GM18526 (cell line): ENCODE results near the gene UGT3A2.

Source experiments
- POLR2A ChIP-seq: IDR thresholded peaks from 3 replicates; pipeline ENCODE4 v1.6.1; 2011; ENCODE audit not compliant: insufficient read length; ENCODE audit errors: extremely low read depth

The UGT3A2 gene, protein sequence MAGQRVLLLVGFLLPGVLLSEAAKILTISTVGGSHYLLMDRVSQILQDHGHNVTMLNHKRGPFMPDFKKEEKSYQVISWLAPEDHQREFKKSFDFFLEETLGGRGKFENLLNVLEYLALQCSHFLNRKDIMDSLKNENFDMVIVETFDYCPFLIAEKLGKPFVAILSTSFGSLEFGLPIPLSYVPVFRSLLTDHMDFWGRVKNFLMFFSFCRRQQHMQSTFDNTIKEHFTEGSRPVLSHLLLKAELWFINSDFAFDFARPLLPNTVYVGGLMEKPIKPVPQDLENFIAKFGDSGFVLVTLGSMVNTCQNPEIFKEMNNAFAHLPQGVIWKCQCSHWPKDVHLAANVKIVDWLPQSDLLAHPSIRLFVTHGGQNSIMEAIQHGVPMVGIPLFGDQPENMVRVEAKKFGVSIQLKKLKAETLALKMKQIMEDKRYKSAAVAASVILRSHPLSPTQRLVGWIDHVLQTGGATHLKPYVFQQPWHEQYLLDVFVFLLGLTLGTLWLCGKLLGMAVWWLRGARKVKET

DNA sequence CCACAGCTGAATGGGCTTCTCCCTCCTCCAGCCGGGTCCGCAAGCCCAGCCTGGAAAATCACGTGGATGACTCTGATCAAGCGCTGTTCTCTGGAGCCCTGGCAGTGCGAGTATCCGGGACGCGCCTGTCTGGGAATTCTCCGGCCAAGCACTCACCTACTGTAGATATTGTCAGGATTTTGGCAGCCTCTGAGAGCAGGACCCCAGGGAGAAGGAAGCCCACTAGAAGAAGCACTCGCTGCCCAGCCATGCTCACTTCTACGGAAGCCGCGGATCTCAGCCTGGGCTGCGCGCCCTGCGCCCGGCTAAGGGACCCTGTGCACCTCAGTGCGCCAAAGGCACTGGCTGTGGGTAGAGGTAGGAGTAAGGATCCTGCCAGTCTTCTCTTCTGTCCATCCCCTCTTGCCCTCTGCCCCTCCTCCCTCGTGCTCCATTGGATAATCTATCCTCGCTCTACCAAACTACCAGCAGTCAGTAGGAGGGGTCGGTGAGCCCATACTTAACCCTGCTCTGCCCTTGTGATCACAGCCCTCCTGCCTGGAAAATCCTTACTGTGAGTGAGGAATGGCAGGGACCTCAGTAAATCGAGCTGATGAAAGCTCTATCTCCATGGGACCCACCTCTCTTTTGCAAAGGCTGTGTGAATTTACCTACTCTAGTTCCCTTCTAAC lies at the start of gene UGT3A2:
UGT3A2 (minus strand) TSS at position 343 of the 671 bp plus-strand sequence; CDS start at position 250, 93 bp downstream.
- no peak for TF ChIP-seq POLR2A

DNA sequence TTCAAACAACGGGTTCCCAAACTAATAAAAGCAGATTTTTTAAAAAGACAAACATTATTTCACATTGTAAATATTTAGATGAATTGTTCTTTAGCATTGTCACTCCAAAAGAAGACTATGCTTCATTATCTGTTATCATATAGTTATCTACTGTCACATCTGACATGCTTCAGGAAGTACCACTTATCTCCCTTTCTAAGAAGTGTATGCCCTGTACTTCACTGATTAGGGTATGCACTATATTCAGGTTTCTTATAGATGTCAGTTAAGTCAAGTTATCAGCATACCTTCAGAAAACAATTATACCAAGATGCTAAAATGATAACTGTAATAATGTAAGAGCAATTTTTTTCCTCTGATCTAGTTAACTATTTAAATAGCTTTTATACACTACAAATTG lies 44.6 kb upstream of the UGT3A2 start:
- TF ChIP-seq POLR2A = no peak

DNA sequence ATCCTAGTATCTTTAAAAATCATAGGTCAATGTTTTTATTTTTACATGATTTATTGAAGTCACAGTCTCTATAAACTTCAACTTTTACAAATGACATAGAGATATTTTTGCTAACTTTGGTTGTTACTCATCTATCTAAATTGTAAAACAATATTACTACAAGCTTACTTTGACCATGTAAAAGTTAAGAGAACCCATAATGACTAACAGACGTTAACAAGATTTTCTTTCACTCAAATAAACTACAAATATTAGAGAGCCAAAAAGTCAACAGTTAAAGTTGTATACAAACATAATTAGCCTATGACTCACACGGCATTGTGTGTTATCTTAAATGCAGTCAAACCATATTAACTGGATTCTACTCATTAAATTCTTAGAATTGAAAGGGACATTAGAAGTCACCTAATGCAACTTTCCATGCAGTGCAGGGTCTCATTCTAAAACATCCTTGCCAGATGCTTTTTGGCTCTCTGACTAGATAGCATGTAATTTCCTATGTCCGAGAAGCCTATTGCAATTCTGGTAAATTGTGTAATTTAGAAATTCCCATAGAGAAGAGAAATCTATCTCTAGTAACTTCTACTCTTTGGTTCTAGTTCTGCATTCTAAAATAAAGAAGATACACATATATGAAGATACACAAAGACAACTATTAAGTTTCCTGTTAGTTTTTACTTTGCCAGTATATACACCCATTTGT lies 42.2 kb upstream of the UGT3A2 start:
- no peak for TF ChIP-seq POLR2A

DNA sequence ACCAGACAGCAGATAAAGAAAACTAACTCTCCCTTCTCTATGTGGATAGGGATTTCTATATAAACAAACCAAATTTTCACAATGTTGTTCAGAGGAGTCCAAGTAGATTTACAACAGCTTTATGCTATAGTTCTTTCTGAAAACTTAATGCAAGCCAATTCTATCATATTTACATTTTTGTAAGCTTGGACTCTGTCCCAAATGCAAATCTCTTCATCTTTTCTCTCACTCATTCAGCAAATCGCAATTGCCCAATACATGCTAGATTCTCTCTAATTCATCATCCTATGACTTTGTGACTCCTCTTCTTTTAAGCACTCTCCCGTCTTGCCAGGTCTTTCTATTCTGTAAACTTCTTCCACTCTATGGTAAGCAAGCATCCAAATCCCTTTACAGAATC lies 39.1 kb upstream of the UGT3A2 start:
- TF ChIP-seq POLR2A = no peak

DNA sequence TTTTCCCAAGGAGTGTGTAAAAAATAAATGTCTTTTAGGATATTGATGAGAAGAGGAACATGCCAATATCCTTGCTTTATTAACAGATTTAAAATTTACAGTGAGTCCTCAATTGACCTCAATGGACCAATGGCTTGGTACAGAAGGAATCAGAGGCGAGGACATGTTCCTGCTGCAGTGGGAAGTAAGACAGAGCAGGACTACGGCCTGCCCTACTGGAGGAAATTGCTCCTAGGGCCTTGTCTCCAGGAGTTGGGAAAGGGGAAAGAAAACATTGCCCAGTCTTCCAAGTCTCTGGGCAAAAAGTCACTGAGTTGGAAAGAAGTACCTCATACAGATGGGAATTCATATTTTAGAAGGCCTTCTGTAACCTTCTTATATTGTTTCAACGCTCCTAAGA lies 33.1 kb upstream of the UGT3A2 start:
- no peak for TF ChIP-seq POLR2A

DNA sequence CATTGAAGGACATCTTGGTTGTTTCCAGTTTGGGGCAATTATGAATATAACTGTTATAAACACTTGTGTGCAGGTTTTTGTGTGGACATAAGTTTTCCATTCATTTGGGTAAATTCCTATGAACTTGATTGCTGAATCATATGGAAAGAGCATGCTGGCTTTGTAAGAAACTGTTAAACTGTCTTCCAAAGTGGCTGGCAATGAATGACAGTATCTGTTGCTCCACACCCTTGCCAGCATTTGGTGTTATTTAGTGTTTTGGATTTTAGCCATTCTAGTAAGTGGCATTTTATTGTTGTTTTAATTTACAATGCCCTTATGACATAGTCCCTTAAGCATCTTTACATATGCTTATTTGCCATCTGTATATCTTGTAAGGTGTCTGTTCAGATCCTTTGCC lies 29.8 kb upstream of the UGT3A2 start:
- TF ChIP-seq POLR2A = no peak

DNA sequence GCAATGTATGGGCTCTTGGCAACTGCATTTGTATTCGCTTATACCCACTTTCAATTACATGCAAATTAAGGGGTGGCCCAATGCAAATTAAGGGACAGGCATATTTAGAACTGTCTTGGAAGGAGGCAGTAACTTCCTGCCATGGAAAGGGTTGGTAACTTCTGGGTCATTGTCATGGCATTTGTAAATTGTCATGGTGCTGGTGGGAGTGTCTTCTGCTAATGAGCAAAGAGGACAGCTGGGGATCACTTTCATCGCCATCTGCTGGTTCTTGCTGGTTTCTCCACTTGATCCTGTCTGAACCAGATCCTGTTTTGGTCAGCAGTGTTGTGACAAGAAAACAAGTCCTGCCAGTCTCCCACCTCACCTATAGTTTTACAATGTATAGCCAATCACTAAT lies 23.3 kb upstream of the UGT3A2 start:
- TF ChIP-seq POLR2A = no peak

DNA sequence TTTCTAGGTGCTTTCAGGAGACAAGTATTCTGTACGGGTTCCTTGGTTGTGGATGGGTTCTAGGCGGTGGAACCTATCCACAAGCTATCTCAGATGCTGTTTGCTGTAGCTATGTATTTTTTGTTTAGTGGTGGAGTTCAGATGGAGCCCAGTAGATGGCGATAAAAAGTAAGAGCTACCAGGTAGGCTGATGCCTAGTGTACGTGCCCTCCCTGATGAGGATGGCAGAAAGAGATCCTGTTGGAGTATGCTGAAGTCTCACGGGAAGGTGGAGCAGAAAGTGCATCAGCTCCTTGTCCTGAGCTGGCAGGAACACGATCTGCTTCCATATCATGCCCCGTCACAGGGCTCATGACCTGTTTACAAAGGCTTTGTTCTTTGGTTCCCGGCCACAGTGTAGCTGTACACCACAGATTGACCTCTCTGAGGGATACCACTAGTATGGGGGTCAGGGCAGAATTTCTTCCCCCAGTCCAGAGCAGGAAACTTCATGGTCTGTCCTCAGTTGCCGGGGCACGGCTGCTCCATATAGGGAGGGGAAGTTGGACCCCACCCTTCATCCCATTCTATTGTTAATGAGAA lies 12.6 kb upstream of the UGT3A2 start:
- no peak for TF ChIP-seq POLR2A

DNA sequence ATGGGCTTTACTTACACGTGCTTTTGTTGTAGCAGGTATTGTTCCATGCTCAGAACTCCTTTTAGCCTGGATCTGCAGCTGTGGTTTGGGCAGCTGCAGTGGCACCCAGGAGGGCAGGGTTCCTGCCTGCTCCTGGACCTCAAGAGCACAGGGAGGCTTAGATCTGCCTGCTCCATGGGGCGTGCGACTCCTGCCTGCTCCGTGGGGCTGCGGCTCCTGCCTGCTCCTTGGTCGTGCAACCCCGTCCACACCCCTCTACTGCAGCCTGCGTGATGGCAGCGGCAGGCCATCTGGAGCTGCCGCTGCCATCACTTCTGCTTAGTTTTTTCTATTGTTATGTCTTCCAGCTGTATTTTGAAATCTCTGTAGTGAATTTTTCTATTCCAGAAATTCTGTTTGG lies 11.7 kb upstream of the UGT3A2 start:
- no peak for TF ChIP-seq POLR2A

DNA sequence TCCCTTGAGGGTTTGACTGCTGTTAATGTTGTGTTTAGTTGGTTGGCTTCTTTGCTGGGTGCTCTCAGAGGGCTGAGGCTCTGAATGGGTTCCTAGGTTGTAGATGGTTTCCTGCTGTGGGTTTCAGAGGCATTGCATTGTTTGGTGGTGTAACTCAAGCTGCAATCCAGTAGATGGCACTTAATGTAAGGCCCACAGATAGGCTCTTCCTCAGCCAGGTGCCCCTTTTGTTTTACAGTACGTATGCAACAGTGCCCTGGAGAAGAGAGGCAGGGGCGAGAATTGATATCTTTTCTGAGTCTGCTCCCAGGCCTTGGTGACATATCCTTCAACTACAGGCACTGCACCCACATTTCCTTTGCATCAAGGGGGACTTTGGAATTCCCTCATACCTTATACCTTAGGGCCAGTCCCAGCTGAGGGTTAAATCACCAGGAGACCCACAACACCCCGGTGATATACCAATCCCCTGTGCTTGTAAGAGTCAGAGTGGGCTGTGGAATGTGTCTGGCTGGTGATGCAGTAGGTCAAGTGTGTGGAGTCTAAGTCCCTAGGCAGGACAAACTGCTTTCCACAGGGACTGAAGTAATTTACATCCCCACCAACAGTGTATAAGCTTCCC lies 7.0 kb upstream of the UGT3A2 start:
- TF ChIP-seq POLR2A = no peak

DNA sequence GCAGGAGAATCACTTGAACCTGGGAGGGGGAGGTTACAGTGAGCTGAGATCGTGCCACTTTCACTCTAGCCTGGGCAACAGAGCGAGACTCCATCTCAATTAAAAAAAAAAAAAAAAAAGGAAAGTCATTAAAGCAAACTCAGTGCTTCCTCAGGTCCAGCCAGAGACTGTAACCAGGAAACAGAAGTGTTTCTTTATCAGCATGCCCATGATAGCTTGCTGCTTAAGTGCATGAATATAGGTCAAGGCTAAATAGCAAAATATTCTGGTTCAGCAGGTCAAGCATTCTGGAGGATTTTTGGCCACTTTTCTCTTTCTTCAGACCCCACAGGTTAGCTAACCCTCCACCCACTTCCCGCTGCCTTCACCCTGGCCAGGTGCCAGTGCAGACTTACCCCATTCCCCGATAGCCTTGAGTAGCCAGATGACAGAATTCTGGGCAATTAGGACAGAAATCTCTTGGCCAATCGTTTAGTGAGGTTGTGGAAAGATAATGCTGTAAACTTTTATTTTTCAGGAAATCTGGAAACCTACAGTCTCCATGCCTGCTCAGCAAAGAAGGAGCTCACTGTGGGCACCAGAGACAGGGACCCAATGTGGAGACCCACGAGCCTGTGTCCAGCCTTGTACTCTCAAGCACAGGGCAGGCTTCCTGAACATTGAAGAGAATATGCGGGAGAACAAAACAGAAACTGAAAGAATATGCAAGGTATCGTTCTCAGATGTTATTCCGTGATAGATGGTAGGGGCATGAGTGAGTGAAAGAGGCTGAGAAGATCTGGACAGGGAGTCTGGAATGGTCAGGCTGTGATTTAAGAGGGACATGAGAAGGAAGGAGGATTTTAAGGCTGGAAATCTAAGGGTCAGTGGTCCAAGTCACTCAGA lies 4.2 kb upstream of the UGT3A2 start:
- no peak for TF ChIP-seq POLR2A

DNA sequence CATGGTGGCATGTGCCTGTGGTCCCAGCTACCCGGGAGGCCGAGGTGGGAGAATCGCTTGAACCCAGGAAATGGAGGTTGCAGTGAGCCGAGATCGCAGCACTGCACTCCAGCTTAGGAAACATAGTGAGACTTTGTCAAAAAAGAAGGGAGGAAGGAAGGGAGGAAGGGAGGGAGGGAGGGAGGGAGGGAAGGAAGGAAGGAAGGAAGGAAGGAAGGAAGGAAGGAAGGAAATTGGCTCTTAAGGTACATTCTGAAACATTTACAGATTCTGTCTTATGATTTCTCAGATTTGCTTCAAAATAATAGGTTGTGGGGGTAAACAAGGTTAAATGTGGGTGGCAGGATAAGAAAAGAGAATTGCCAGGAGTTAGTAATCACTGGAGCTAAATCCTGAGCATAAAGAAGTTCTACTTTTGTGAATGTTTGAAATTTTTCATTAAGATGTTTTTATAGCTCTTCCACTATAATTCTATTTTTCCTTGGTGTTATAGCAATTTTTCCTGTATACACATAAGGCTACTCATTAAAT lies 2.1 kb upstream of the UGT3A2 start:
- no peak for TF ChIP-seq POLR2A

DNA sequence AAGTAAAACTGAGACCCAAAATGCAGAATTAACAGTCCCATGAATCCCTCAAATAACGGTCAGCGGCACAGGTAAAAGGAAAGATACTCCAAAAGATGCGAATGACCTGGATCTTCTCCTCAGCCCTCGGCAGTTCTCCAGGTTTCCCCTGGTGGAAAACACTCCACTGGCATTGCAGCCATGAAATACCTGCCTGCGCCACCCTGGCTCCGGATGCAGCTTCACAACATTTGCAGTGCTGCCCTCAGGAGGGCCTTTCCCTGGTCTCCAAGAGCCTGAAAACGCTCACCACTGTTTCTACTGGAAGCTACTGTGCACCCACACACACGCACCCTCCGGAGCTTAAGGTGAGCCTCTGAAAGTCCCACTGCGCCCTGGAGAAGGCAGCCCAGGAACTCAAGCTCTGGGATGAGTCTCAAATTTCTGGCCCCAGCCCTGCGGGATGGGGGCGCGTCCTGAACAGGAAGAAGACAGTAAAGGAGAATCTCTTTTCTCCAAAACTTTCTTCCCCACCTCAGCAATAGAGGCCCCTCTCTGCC lies 612 bp downstream of the UGT3A2 start:
- TF ChIP-seq POLR2A = no peak

DNA sequence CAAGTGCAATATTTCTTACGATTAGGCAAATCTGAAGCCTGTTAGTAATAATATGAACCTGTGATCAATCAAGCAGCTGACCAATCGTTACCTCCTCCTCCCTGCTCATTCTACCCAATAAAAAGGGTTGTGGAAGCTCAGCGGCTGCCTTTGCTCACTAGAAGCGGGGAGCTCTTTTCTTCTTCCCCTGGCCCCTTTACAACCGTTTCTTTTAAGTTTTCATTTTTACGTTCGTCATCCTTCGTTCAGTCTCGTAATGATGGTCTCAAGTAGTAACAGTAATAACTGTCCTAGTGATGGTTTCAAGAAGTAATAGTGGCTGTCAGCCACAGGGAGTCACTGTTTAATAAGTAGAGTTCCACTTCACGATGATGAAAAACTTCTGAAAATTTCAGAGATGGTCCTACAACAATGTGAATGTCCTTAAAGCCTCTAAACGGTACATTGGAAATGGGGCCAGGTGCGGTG lies 6.2 kb downstream of the UGT3A2 start:
- TF ChIP-seq POLR2A = no peak
